HG03095 (cell line): Measurements from ENCODE around the gene REC8.
"Not testable (repeated sequence)": the region's sequence is repeated elsewhere in the genome, so short reads cannot be mapped to it uniquely, and the experiment has no call there.

Experiments
- ATAC-seq: cut with Tn5 transposase; IDR thresholded peaks from one replicate; pipeline ENCODE4 v1.9.1; 2021; ENCODE audit warnings: moderate library complexity; ENCODE audit not compliant: unreplicated experiment

Gene REC8

GRCh38 chr14:24183014-24183481 lies 11.2 kb downstream of the REC8 start:
- ATAC-seq = no peak

- no peak for ATAC-seq
Measured at GRCh38 chr14:24184104-24184970, 12.5 kb downstream of the REC8 start.

GRCh38 chr14:24185026-24185425 lies 13.1 kb downstream of the REC8 start:
- ATAC-seq = no peak

GRCh38 chr14:24185741-24186140 lies 13.9 kb downstream of the REC8 start:
- ATAC-seq = no peak

GRCh38 chr14:24186831-24187538 lies 15.1 kb downstream of the REC8 start:
- no peak for ATAC-seq

GRCh38 chr14:24187539-24187915 lies 15.6 kb downstream of the REC8 start:
- ATAC-seq = no peak

GRCh38 chr14:24188251-24189058 lies 16.6 kb downstream of the REC8 start, which contains the start of gene IPO4:
Gene IPO4, minus strand, starts transcription at chr14:24188816. Its CDS starts 29 bp downstream, at chr14:24188787.
- peak; percentile 88 for ATAC-seq

- ATAC-seq = no peak
Measured at GRCh38 chr14:24189059-24189375, 17.1 kb downstream of the REC8 start.

- ATAC-seq = no peak
Measured at GRCh38 chr14:24189460-24189859, 17.6 kb downstream of the REC8 start.

GRCh38 chr14:24190416-24190815 lies 18.5 kb downstream of the REC8 start:
- no peak for ATAC-seq

GRCh38 chr14:24192933-24193332 lies 21.1 kb downstream of the REC8 start:
- no peak for ATAC-seq

- ATAC-seq = no peak
Measured at GRCh38 chr14:24194186-24194872, 22.4 kb downstream of the REC8 start.

- no peak for ATAC-seq
Measured at GRCh38 chr14:24194873-24195185, 22.9 kb downstream of the REC8 start.

- peak; percentile 83 for ATAC-seq
Measured at GRCh38 chr14:24195186-24196070, 23.5 kb downstream of the REC8 start, which contains the start of gene TM9SF1. Gene TM9SF1, minus strand, starts transcription at chr14:24195441. Its CDS starts 422 bp downstream, at chr14:24195019.

GRCh38 chr14:24196071-24197055 lies 24.5 kb downstream of the REC8 start:
- ATAC-seq = peak; percentile 44

GRCh38 chr14:24197056-24197450 lies 25.2 kb downstream of the REC8 start:
- ATAC-seq = no peak

GRCh38 chr14:24198814-24199524 lies 27.1 kb downstream of the REC8 start:
- ATAC-seq = no peak

- ATAC-seq = not testable (repeated sequence)
Measured at GRCh38 chr14:24202538-24202937, 30.7 kb downstream of the REC8 start.
